ENCODE results near the gene EIF2AK2.

The EIF2AK2 gene

GRCh38 chr2:37098416-37099118, 58.2 kb downstream of the EIF2AK2 start:
- no peak for DNase-seq

GRCh38 chr2:37096568-37096967, 60.2 kb downstream of the EIF2AK2 start:
- no peak for DNase-seq

GRCh38 chr2:37091873-37092272, 64.9 kb downstream of the EIF2AK2 start:
- DNase-seq, result no peak

- no peak for DNase-seq
These were observed 66.7 kb downstream of the EIF2AK2 start for GRCh38 chr2:37090019-37090477.

- DNase-seq, result no peak
These were observed 71.0 kb downstream of the EIF2AK2 start for GRCh38 chr2:37085731-37086147.

GRCh38 chr2:37084797-37085196, 72.0 kb downstream of the EIF2AK2 start:
- DNase-seq, result no peak

GRCh38 chr2:37083873-37084794, 72.6 kb downstream of the EIF2AK2 start, which contains the start of the genes GPATCH11 and HEATR5B:
TSS of gene GPATCH11 (plus strand) at chr2:37084518. CDS start at chr2:37088382, 3,864 bp downstream.
TSS of gene HEATR5B (minus strand) at chr2:37084372. CDS start at chr2:37083414, 958 bp downstream.
- DNase-seq, result peak; percentile 95

GRCh38 chr2:37080689-37081088, 76.1 kb downstream of the EIF2AK2 start:
- DNase-seq, result no peak

- no peak for DNase-seq
These were observed 76.5 kb downstream of the EIF2AK2 start for GRCh38 chr2:37080266-37080665.

- no peak for DNase-seq
These were observed 85.8 kb downstream of the EIF2AK2 start for GRCh38 chr2:37070931-37071330.

- DNase-seq, result no peak
These were observed 88.1 kb downstream of the EIF2AK2 start for GRCh38 chr2:37068686-37069085.

GRCh38 chr2:37061776-37062175, 95.0 kb downstream of the EIF2AK2 start:
- DNase-seq, result no peak

- DNase-seq, result no peak
These were observed 95.6 kb downstream of the EIF2AK2 start for GRCh38 chr2:37061013-37061711.

- DNase-seq, result no peak
These were observed 96.3 kb downstream of the EIF2AK2 start for GRCh38 chr2:37060446-37060845.

GRCh38 chr2:37059841-37060240, 96.9 kb downstream of the EIF2AK2 start:
- no peak for DNase-seq

- DNase-seq, result no peak
These were observed 104.0 kb downstream of the EIF2AK2 start for GRCh38 chr2:37052600-37053332.

Data from NCI-H2029 (cell line).